ENCODE data around the gene GPX2. TPM values are rescaled to one million over a fixed set of nuclear protein-coding genes. Genes with fewer than 3 reads are reported as not detected.
A peak's percentile ranks its signal among the peaks of the same experiment; 100 is the strongest.

The GPX2 gene
- polyA plus RNA-seq, 1 experiment = 1.3 TPM

GRCh38 chr14:64947710-64948611 is 5.4 kb upstream of the GPX2 start:
- no peak overlapping the region for H3K27ac ChIP-seq (ENCODE audit: low read depth, low read length)
- no peak for TF ChIP-seq CTCF (IDR thresholded peaks at IDR 0.05; ENCODE audit: low read depth, low read length)
- ChIA-PET POLR2A (no interaction called here), CTCF (no interaction called here)
- H3K27me3 ChIP-seq (ENCODE audit: control insufficient read depth, insufficient read depth, low read length) = no peaks in the 10 kb centered on the region
- no peak overlapping the region for H3K4me3 ChIP-seq (ENCODE audit: low read depth, low read length)
- DNase-seq (ENCODE audit: low read depth, low spot score) = no peak
- H3K9me3 ChIP-seq (ENCODE audit: control insufficient read depth, insufficient read depth, low read length) = no peaks in the 10 kb centered on the region

- ChIA-PET CTCF (no interaction called here), POLR2A (no interaction called here)
- no peaks in the 10 kb centered on the region for H3K27me3 ChIP-seq (ENCODE audit: control insufficient read depth, insufficient read depth, low read length)
- no peak for TF ChIP-seq CTCF (IDR thresholded peaks at IDR 0.05; ENCODE audit: low read depth, low read length)
- peak overlapping the region; percentile 39 for H3K27ac ChIP-seq (ENCODE audit: low read depth, low read length)
- no peak overlapping the region for H3K4me3 ChIP-seq (ENCODE audit: low read depth, low read length)
- H3K9me3 ChIP-seq (ENCODE audit: control insufficient read depth, insufficient read depth, low read length) = no peaks in the 10 kb centered on the region
- no peak for DNase-seq (ENCODE audit: low read depth, low spot score)
Observed at GRCh38 chr14:64946310-64947045, 3.9 kb upstream of the GPX2 start.

- Histone ChIP-seq H3K27ac (ENCODE audit: low read depth, low read length) (no peak overlapping the region), H3K9me3 (ENCODE audit: control insufficient read depth, insufficient read depth, low read length) (no peaks in the 10 kb centered on the region), H3K27me3 (ENCODE audit: control insufficient read depth, insufficient read depth, low read length) (no peaks in the 10 kb centered on the region), H3K4me3 (ENCODE audit: low read depth, low read length) (no peak overlapping the region)
- TF ChIP-seq CTCF (IDR thresholded peaks at IDR 0.05; ENCODE audit: low read depth, low read length) = no peak
- POLR2A ChIA-PET = no interaction called here
- DNase-seq (ENCODE audit: low read depth, low spot score) = no peak
- CTCF ChIA-PET = no interaction called here
Observed at GRCh38 chr14:64945431-64946178, 3.1 kb upstream of the GPX2 start.

GRCh38 chr14:64944861-64945260 is 2.3 kb upstream of the GPX2 start:
- H3K27me3 ChIP-seq (ENCODE audit: control insufficient read depth, insufficient read depth, low read length) = no peaks in the 10 kb centered on the region
- H3K27ac ChIP-seq (ENCODE audit: low read depth, low read length) = no peak overlapping the region
- CTCF ChIA-PET = no interaction called here
- no peak for TF ChIP-seq CTCF (IDR thresholded peaks at IDR 0.05; ENCODE audit: low read depth, low read length)
- POLR2A ChIA-PET = no interaction called here
- no peak overlapping the region for H3K4me3 ChIP-seq (ENCODE audit: low read depth, low read length)
- no peak for DNase-seq (ENCODE audit: low read depth, low spot score)
- H3K9me3 ChIP-seq (ENCODE audit: control insufficient read depth, insufficient read depth, low read length) = no peaks in the 10 kb centered on the region
